Measurements from ENCODE around the gene PCCA.

Gene PCCA

DNA sequence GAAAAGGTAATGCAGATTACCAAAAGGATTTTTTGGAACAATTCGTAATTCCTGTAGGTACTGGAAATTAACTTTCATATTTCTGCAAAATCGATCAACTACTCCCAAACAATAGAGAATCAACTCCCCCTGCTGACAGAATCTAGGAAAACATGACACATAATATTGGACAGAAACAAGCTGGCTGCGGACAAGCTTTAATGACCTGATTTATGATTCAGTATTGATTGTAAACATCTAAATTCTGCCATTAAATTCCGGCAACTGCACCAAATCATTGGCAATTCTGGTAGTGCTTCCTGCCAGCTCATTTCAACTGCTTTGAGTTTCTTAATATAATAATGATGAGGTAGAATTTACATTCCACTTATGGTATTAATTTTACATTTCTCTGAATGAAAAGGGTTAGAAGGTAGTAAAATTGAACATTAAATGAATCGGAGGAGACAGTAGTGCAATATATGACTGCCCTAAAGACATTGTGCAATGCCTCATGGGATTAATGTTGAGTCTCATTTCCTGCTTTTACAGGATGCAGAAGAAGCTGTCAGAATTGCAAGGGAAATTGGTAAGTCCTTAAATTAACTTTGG is 146.5 kb downstream of the PCCA start:
- Histone ChIP-seq H3K4me3 (ENCODE audit: extremely low read depth, insufficient read depth, low read length, poor library complexity, severe bottlenecking) (no peak overlapping the region), H3K36me3 (ENCODE audit: control insufficient read depth, insufficient read depth, low read length) (no peaks in the 10 kb centered on the region), H3K9me3 (ENCODE audit: control insufficient read depth, low read length) (no peaks in the 10 kb centered on the region), H3K4me1 (ENCODE audit: control insufficient read depth, insufficient read depth, low read length, poor library complexity, severe bottlenecking) (peaks cover 6% of the 10 kb centered on the region), H3K27ac (ENCODE audit: low read depth, low read length, severe bottlenecking) (no peak overlapping the region)
- WGBS, 2 experiments (ENCODE audit: insufficient coverage in 2 of 2), result 56 to 100% methylated on average over 1 of the region's 5 CpGs

DNA sequence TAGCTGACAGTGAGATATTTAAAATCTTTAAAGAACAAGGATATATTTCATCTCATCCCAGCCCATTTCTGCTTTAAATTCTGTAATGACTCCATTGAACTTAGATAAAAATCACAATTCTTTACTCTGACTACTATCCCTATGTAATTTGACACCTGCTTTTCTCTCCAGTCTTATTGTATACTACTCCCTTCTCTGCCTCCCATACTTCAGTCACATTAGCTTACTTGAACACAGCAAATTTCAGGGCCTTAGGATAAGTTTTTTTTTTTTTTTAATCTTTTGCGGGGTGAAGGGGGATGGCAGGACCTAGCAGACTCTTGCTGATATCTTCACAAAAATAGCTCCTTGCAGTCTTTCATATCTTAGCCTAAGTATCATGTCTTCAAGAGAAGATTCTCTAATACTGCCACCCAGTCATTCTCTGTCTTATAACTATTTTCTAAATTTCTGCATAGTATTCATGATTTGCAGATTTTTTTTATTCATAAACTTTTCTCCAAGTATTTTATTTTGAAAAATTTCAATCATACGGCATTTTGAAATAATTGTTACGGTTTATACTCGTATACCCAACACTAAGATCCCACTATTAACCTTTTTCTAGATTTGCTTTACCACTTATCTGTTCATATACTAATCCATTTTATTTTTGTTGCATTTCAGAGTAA is 151.4 kb downstream of the PCCA start:
- Histone ChIP-seq H3K36me3 (ENCODE audit: control insufficient read depth, insufficient read depth, low read length) (no peaks in the 10 kb centered on the region), H3K4me1 (ENCODE audit: control insufficient read depth, insufficient read depth, low read length, poor library complexity, severe bottlenecking) (no peaks in the 10 kb centered on the region), H3K9me3 (ENCODE audit: control insufficient read depth, low read length) (no peaks in the 10 kb centered on the region), H3K27ac (ENCODE audit: low read depth, low read length, severe bottlenecking) (no peak overlapping the region), H3K4me3 (ENCODE audit: extremely low read depth, insufficient read depth, low read length, poor library complexity, severe bottlenecking) (no peak overlapping the region)
- WGBS, 2 experiments (ENCODE audit: insufficient coverage in 2 of 2), result no CpG with 5 or more reads among the region's 4 CpGs

DNA sequence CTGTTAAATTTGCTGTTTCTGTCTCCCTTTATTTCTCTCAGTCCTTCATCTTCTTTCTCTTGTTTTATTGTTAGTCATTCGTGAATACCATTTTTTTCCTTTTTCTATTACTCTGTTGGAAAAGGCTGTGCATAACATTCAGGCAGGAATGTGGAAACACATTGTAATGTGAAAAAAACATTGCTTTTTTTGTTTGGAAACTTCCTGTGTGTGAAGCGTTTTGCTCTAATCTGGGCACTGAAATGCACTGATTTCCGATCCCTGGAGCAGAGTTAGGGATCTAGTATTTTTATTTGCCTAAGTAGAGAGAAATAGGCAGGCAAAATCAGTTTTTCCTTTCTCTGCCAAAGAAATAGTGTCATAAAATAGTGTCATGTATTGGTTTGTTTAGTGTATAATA is 155.5 kb downstream of the PCCA start:
- no peak overlapping the region for H3K4me3 ChIP-seq (ENCODE audit: extremely low read depth, insufficient read depth, low read length, poor library complexity, severe bottlenecking)
- no peaks in the 10 kb centered on the region for H3K4me1 ChIP-seq (ENCODE audit: control insufficient read depth, insufficient read depth, low read length, poor library complexity, severe bottlenecking)
- H3K9me3 ChIP-seq (ENCODE audit: control insufficient read depth, low read length), result no peaks in the 10 kb centered on the region
- H3K27ac ChIP-seq (ENCODE audit: low read depth, low read length, severe bottlenecking), result no peak overlapping the region
- WGBS, 2 experiments (ENCODE audit: insufficient coverage in 2 of 2), result 64% methylated on average over 2 of the region's 3 CpGs; no CpG with 5 or more reads in 1 of the 2 experiments
- H3K36me3 ChIP-seq (ENCODE audit: control insufficient read depth, insufficient read depth, low read length), result no peaks in the 10 kb centered on the region

DNA sequence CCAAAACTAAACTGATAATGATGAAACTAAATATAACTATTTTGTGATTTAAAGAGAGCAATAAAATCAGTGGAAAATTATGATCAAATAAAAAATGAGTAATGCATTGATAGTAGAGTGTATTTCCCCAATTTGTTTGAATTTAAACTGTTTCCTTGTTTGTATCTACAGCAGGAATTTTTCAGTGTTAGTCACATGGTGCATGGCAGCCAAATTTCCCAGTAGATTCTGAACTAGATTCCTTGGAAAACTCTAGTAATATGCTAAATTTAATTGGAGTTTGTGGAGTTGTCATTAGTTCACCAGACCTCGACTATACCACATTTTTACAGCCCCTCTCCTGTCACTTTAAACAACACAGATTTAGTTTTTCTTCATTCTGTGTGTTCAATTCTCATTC is 156.2 kb downstream of the PCCA start:
- no CpG with 5 or more reads among the region's 1 CpG for WGBS, 2 experiments (ENCODE audit: insufficient coverage in 2 of 2)
- no peaks in the 10 kb centered on the region for H3K4me1 ChIP-seq (ENCODE audit: control insufficient read depth, insufficient read depth, low read length, poor library complexity, severe bottlenecking)
- no peaks in the 10 kb centered on the region for H3K36me3 ChIP-seq (ENCODE audit: control insufficient read depth, insufficient read depth, low read length)
- H3K27ac ChIP-seq (ENCODE audit: low read depth, low read length, severe bottlenecking), result no peak overlapping the region
- no peaks in the 10 kb centered on the region for H3K9me3 ChIP-seq (ENCODE audit: control insufficient read depth, low read length)
- no peak overlapping the region for H3K4me3 ChIP-seq (ENCODE audit: extremely low read depth, insufficient read depth, low read length, poor library complexity, severe bottlenecking)

DNA sequence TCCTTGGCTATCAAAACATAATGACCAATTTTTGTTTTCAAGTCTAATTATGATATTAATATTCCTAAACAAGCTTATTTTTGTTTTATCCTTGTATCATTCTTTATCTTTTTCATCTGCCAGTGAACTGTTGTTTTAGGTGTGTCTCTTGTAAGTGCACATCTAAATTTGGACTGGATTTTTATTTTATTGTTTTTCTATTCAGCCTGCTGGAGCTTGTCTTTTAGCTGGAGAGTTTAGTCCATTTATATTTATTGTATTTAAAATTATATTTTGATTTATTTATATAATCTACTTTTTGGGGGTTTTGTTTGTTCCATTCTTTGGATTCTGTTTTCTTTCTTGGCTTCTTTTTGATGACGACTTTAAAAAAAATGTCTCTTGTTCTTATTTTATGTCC is 159.0 kb downstream of the PCCA start:
- no CpG with 5 or more reads among the region's 1 CpG for WGBS, 2 experiments (ENCODE audit: insufficient coverage in 2 of 2)
- Histone ChIP-seq H3K9me3 (ENCODE audit: control insufficient read depth, low read length) (no peaks in the 10 kb centered on the region), H3K4me3 (ENCODE audit: extremely low read depth, insufficient read depth, low read length, poor library complexity, severe bottlenecking) (no peak overlapping the region), H3K27ac (ENCODE audit: low read depth, low read length, severe bottlenecking) (no peak overlapping the region), H3K36me3 (ENCODE audit: control insufficient read depth, insufficient read depth, low read length) (no peaks in the 10 kb centered on the region), H3K4me1 (ENCODE audit: control insufficient read depth, insufficient read depth, low read length, poor library complexity, severe bottlenecking) (no peaks in the 10 kb centered on the region)

DNA sequence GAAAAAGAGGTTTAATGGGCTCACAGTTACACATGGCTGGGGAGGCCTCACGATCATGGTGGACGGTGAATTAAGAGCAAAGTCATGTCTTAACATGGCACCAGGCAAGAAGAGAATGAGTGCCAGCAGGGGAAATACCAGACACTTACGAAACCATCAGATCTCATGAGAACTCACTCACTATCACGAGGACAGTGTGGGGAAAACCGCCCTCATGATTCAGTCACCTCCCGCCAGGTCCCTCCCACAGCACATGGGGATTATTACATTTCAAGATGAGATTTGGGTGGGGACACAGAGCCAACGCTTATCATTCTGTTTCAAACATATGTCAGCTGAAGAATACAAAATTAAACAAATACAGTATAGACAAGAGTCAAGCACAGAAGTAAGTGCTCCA is 165.1 kb downstream of the PCCA start:
- Histone ChIP-seq H3K27ac (ENCODE audit: low read depth, low read length, severe bottlenecking) (no peak overlapping the region), H3K4me3 (ENCODE audit: extremely low read depth, insufficient read depth, low read length, poor library complexity, severe bottlenecking) (no peak overlapping the region), H3K9me3 (ENCODE audit: control insufficient read depth, low read length) (no peaks in the 10 kb centered on the region), H3K36me3 (ENCODE audit: control insufficient read depth, insufficient read depth, low read length) (no peaks in the 10 kb centered on the region), H3K4me1 (ENCODE audit: control insufficient read depth, insufficient read depth, low read length, poor library complexity, severe bottlenecking) (no peaks in the 10 kb centered on the region)
- 80 to 100% methylated on average over 1 to 3 of the region's 7 CpGs for WGBS, 2 experiments (ENCODE audit: insufficient coverage in 2 of 2)

DNA sequence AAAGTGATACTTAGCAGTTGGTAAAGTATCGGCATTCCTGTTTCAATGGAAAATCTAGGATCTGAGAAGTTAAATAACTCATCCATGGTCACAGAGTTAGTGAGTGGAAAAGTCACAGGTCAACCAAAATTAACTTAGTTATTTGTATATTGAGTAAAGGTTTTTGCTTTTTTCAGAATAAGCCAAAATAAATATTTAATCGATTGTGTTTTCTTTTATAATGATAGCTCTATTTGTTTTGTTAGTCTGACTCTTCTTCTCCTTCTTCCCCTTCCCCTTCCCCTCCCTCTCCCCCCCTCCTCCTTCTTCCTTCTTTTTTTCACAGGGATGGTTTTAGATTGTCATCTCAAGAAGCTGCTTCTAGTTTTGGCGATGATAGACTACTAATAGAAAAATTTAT is 173.5 kb downstream of the PCCA start:
- Histone ChIP-seq H3K27ac (ENCODE audit: low read depth, low read length, severe bottlenecking) (no peak overlapping the region), H3K9me3 (ENCODE audit: control insufficient read depth, low read length) (no peaks in the 10 kb centered on the region), H3K4me3 (ENCODE audit: extremely low read depth, insufficient read depth, low read length, poor library complexity, severe bottlenecking) (no peak overlapping the region), H3K4me1 (ENCODE audit: control insufficient read depth, insufficient read depth, low read length, poor library complexity, severe bottlenecking) (no peaks in the 10 kb centered on the region), H3K36me3 (ENCODE audit: control insufficient read depth, insufficient read depth, low read length) (peaks cover 6% of the 10 kb centered on the region)
- WGBS, 2 experiments (ENCODE audit: insufficient coverage in 2 of 2), result 88% methylated on average over 1 of the region's 3 CpGs; no CpG with 5 or more reads in 1 of the 2 experiments

DNA sequence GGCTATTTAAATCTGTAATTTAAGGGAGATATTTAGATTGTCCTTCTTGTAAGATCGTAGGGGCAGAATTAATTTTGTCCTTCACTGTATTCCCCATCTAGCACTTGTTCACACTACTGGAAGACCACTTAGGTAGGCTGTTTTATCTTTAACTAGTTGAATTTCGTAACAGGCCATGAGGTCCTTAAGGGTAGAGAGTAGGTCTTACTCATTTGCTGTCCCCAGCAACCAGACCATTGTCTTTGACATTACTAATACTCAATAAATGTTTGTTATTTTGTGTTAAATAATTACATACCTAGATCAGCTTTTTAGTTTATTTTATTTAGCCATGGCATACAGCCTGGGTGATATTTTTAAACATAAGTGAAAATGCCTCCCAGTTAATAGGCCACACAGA is 177.1 kb downstream of the PCCA start:
- H3K9me3 ChIP-seq (ENCODE audit: control insufficient read depth, low read length), result no peaks in the 10 kb centered on the region
- peaks cover 13% of the 10 kb centered on the region for H3K36me3 ChIP-seq (ENCODE audit: control insufficient read depth, insufficient read depth, low read length)
- no peak overlapping the region for H3K27ac ChIP-seq (ENCODE audit: low read depth, low read length, severe bottlenecking)
- H3K4me1 ChIP-seq (ENCODE audit: control insufficient read depth, insufficient read depth, low read length, poor library complexity, severe bottlenecking), result no peaks in the 10 kb centered on the region
- no CpG with 5 or more reads among the region's 2 CpGs for WGBS, 2 experiments (ENCODE audit: insufficient coverage in 2 of 2)
- H3K4me3 ChIP-seq (ENCODE audit: extremely low read depth, insufficient read depth, low read length, poor library complexity, severe bottlenecking), result no peak overlapping the region

DNA sequence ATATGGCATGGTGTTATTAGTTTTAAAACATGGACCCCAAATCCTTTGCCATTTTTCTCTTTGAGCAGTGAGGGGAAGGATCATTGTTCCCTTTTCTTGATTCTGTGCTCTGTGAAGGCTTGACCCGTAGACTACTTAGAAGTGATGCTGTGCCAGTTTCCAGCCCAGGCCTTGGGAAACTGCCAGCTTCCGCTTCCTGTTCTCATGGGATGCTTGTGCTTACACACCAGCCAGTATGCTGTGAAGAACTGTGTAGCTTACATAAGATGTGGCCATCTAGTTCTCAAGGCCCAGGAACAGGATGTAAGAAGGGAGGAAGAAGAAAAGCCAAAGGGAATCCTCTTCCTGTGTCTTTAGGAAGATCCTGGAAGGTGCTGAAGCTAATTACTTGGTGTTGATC is 180.9 kb downstream of the PCCA start:
- H3K4me1 ChIP-seq (ENCODE audit: control insufficient read depth, insufficient read depth, low read length, poor library complexity, severe bottlenecking), result no peaks in the 10 kb centered on the region
- H3K27ac ChIP-seq (ENCODE audit: low read depth, low read length, severe bottlenecking), result no peak overlapping the region
- 94 to 100% methylated on average over 2 of the region's 2 CpGs for WGBS, 2 experiments (ENCODE audit: insufficient coverage in 2 of 2)
- no peaks in the 10 kb centered on the region for H3K9me3 ChIP-seq (ENCODE audit: control insufficient read depth, low read length)
- peaks cover 7% of the 10 kb centered on the region for H3K36me3 ChIP-seq (ENCODE audit: control insufficient read depth, insufficient read depth, low read length)
- H3K4me3 ChIP-seq (ENCODE audit: extremely low read depth, insufficient read depth, low read length, poor library complexity, severe bottlenecking), result no peak overlapping the region

DNA sequence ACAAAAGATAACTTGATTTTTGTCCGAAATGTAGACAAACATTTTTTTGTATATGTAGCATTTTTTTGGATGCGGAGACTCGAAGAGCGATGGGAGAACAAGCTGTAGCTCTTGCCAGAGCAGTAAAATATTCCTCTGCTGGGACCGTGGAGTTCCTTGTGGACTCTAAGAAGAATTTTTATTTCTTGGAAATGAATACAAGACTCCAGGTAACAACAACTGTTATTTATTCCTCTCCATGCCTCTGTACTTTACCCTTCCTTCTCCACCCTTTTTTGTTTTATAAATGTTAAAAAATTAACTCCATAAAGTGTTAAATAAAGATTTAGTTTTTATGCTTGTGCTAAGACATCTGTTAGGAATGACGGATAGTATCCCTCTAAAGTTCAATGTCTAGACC is 184.2 kb downstream of the PCCA start:
- no peak overlapping the region for H3K27ac ChIP-seq (ENCODE audit: low read depth, low read length, severe bottlenecking)
- no peaks in the 10 kb centered on the region for H3K4me1 ChIP-seq (ENCODE audit: control insufficient read depth, insufficient read depth, low read length, poor library complexity, severe bottlenecking)
- H3K36me3 ChIP-seq (ENCODE audit: control insufficient read depth, insufficient read depth, low read length), result peaks cover 6% of the 10 kb centered on the region
- H3K4me3 ChIP-seq (ENCODE audit: extremely low read depth, insufficient read depth, low read length, poor library complexity, severe bottlenecking), result no peak overlapping the region
- H3K9me3 ChIP-seq (ENCODE audit: control insufficient read depth, low read length), result no peaks in the 10 kb centered on the region
- 93 to 100% methylated on average over 2 to 5 of the region's 6 CpGs for WGBS, 2 experiments (ENCODE audit: insufficient coverage in 2 of 2)

DNA sequence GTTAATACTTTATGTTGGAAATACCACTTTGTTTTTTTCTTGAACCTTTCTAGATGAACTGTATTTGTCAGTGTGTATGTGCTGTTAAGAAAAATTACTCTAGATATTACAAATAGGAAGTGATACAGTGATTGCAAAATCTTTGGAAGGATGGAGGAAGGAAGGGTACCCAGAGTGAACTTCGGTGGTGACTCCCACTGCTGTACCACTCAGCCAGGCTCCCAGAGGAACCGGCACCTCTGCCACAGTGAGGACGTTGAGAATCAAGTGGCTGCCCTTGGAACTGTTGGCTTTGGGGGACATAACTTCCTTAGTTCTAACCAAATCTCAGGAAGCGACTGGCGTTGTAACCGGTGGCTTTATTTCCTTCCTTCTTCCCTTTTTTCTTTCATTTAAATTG is 184.7 kb downstream of the PCCA start:
- H3K4me1 ChIP-seq (ENCODE audit: control insufficient read depth, insufficient read depth, low read length, poor library complexity, severe bottlenecking), result no peaks in the 10 kb centered on the region
- 90 to 96% methylated on average over 3 of the region's 6 CpGs for WGBS, 2 experiments (ENCODE audit: insufficient coverage in 2 of 2)

More for the DNA sequence above, 184.7 kb downstream of the PCCA start:
- Histone ChIP-seq H3K9me3 (ENCODE audit: control insufficient read depth, low read length) (no peaks in the 10 kb centered on the region), H3K27ac (ENCODE audit: low read depth, low read length, severe bottlenecking) (no peak overlapping the region), H3K36me3 (ENCODE audit: control insufficient read depth, insufficient read depth, low read length) (peaks cover 2% of the 10 kb centered on the region), H3K4me3 (ENCODE audit: extremely low read depth, insufficient read depth, low read length, poor library complexity, severe bottlenecking) (no peak overlapping the region)

Data from mesodermal cell (in vitro differentiated cells).